ENCODE results near the gene GRAMD2B.

- TF ChIP-seq, protein P1, sequence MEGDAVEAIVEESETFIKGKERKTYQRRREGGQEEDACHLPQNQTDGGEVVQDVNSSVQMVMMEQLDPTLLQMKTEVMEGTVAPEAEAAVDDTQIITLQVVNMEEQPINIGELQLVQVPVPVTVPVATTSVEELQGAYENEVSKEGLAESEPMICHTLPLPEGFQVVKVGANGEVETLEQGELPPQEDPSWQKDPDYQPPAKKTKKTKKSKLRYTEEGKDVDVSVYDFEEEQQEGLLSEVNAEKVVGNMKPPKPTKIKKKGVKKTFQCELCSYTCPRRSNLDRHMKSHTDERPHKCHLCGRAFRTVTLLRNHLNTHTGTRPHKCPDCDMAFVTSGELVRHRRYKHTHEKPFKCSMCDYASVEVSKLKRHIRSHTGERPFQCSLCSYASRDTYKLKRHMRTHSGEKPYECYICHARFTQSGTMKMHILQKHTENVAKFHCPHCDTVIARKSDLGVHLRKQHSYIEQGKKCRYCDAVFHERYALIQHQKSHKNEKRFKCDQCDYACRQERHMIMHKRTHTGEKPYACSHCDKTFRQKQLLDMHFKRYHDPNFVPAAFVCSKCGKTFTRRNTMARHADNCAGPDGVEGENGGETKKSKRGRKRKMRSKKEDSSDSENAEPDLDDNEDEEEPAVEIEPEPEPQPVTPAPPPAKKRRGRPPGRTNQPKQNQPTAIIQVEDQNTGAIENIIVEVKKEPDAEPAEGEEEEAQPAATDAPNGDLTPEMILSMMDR (IDR thresholded peaks at IDR 0.05), result peak; percentile 22
- no peak for TF ChIP-seq EZH2phosphoT487 (IDR thresholded peaks at IDR 0.05)
These were observed 69.7 kb downstream of the GRAMD2B start for GRCh38 chr5:126492939-126493338.
